Caco-2 (cell line): Measurements from ENCODE around the gene RGS7. TPM values are rescaled to one million over a fixed set of nuclear protein-coding genes. Genes with fewer than 3 reads are reported as not detected.

Source experiments
- BruUV-seq: library from RNA; stranded (reverse); fragments of 400-500 nt; replicated peaks from 2 replicates; lab custom pipeline; 2021; lab: Mats Ljungman, UMichigan
- CTCF ChIA-PET: fragments of 300-600 bp; sonication (Branson Sonifier 250); formaldehyde crosslinking; loops from one replicate; lab custom pipeline; 2022; ENCODE audit warnings: antibody characterized with exemption; lab: Charles Lee
- POLR2A ChIA-PET: fragments of 300-600 bp; sonication (Branson Sonifier 250); formaldehyde crosslinking; loops from one replicate; lab custom pipeline; 2022; ENCODE audit warnings: antibody characterized with exemption; lab: Charles Lee
- DNase-seq, 2 experiments: peaks; one replicate each; pipeline versions ENCODE4 v3.0.0 to v3.0.0-alpha.2; 2020 to 2022
- H3K27me3 ChIP-seq: replicated peaks from 2 replicates; pipeline ENCODE4 v1.6.0; 2011; ENCODE audit warnings: low read length; ENCODE audit not compliant: control insufficient read depth, insufficient read depth
- H3K36me3 ChIP-seq: 2 replicates; pipeline ENCODE4 v1.5.1; 2011; ENCODE audit warnings: low read length; ENCODE audit not compliant: control insufficient read depth, insufficient read depth
- H3K4me1 ChIP-seq: fragments of 250-450 bp; sonication (Bioruptor Pico); 2 replicates; pipeline ENCODE4 v1.5.1; 2020; ENCODE audit warnings: mild to moderate bottlenecking
- H3K4me3 ChIP-seq: 2 replicates; pipeline ENCODE4 v1.5.1; 2011; ENCODE audit warnings: low read depth, mild to moderate bottlenecking, control low read depth, low read length
- H3K9me3 ChIP-seq: fragments of 250-450 bp; sonication (Bioruptor Pico); 2 replicates; pipeline ENCODE4 v1.5.1; 2020; ENCODE audit warnings: mild to moderate bottlenecking, moderate library complexity
- H3K27ac Mint-ChIP-seq: one replicate; pipeline ENCODE4 v1.8.0; 2022; ENCODE audit warnings: mixed read lengths; ENCODE audit not compliant: unreplicated experiment
- H3K27me3 Mint-ChIP-seq: one replicate; pipeline ENCODE4 v1.8.0; 2022; ENCODE audit warnings: mixed read lengths; ENCODE audit not compliant: insufficient read depth, unreplicated experiment
- H3K36me3 Mint-ChIP-seq: one replicate; pipeline ENCODE4 v1.8.0; 2022; ENCODE audit warnings: mild to moderate bottlenecking, mixed read lengths; ENCODE audit not compliant: insufficient read depth, unreplicated experiment
- H3K4me1 Mint-ChIP-seq: one replicate; pipeline ENCODE4 v1.8.0; 2022; ENCODE audit warnings: low read depth, mixed read lengths; ENCODE audit not compliant: unreplicated experiment
- H3K4me3 Mint-ChIP-seq: one replicate; pipeline ENCODE4 v1.8.0; 2022; ENCODE audit warnings: mild to moderate bottlenecking, moderate library complexity, mixed read lengths; ENCODE audit not compliant: unreplicated experiment
- H3K9me3 Mint-ChIP-seq: one replicate; pipeline ENCODE4 v1.8.0; 2022; ENCODE audit warnings: mixed read lengths; ENCODE audit not compliant: unreplicated experiment
- CTCF ChIP-seq, 2 experiments: fragments of 200-600 bp in 1 of 2; IDR thresholded peaks; 1 replicate in 1 of 2; 2 replicates in 1 of 2; pipeline versions ENCODE4 v1.5.1 to v1.8.0; 2011 to 2022; ENCODE audit warnings: antibody characterized with exemption in 1 of 2, control low read depth in 1 of 2, inconsistent platforms in 1 of 2, low read depth in 1 of 2, low read length in 1 of 2, mild to moderate bottlenecking in 1 of 2, moderate library complexity in 1 of 2; ENCODE audit not compliant: insufficient read depth in 1 of 2, severe bottlenecking in 1 of 2, unreplicated experiment in 1 of 2
- intact Hi-C: fragments of 100-400 bp; cut with micrococcal nuclease; formaldehyde crosslinking; loops from one replicate; pipeline ENCODE4 v1.10.0; 2022; ENCODE audit not compliant: unreplicated experiment
- total RNA-seq: library from RNA; stranded (reverse); gene quantifications from 2 replicates; pipeline ENCODE4 v1.2.3, GENCODE V29; 2022

Gene RGS7
- total RNA-seq, 1 experiment from 2014 or later = not detected

- H3K27me3 Mint-ChIP-seq = no peaks in the 10 kb centered on the region
These were observed 216.3 kb downstream of the RGS7 start for GRCh38 chr1:241140670-241141069.

GRCh38 chr1:241139047-241139446 lies 218.0 kb downstream of the RGS7 start:
- no TSS peak for BruUV-seq
- peaks cover 19% of the 10 kb centered on the region for H3K4me1 ChIP-seq
- no peak for DNase-seq
- H3K36me3 Mint-ChIP-seq = no peaks in the 10 kb centered on the region
- no peak overlapping the region for H3K4me3 ChIP-seq
- peaks cover 7% of the 10 kb centered on the region for H3K9me3 ChIP-seq
- no peaks in the 10 kb centered on the region for H3K27me3 ChIP-seq
- H3K27me3 Mint-ChIP-seq = no peaks in the 10 kb centered on the region
- H3K9me3 Mint-ChIP-seq = peaks cover 14% of the 10 kb centered on the region
- intact Hi-C loops = no loop called here
- no peaks in the 10 kb centered on the region for H3K36me3 ChIP-seq
- no peak overlapping the region for H3K27ac Mint-ChIP-seq
- POLR2A ChIA-PET = no interaction called here
- CTCF ChIA-PET = no interaction called here
- no peaks in the 10 kb centered on the region for H3K4me1 Mint-ChIP-seq
- TF ChIP-seq CTCF (IDR thresholded peaks at IDR 0.05; ENCODE audit: insufficient read depth in 1 of 2, low read depth in 1 of 2, low read length in 1 of 2, severe bottlenecking in 1 of 2, unreplicated experiment in 1 of 2) = no peak
- H3K4me3 Mint-ChIP-seq = no peak overlapping the region

More at GRCh38 chr1:241140670-241141069, 216.3 kb downstream of the RGS7 start:
- Mint-ChIP-seq H3K27ac (no peak overlapping the region), H3K4me3 (no peak overlapping the region), H3K9me3 (peaks cover 14% of the 10 kb centered on the region), H3K4me1 (no peaks in the 10 kb centered on the region), H3K36me3 (no peaks in the 10 kb centered on the region)
- Histone ChIP-seq H3K4me1 (peaks cover 19% of the 10 kb centered on the region), H3K36me3 (no peaks in the 10 kb centered on the region), H3K4me3 (no peak overlapping the region), H3K27me3 (no peaks in the 10 kb centered on the region), H3K9me3 (peaks cover 7% of the 10 kb centered on the region)
- intact Hi-C loops = no loop called here
- no peak for TF ChIP-seq CTCF (IDR thresholded peaks at IDR 0.05; ENCODE audit: insufficient read depth in 1 of 2, low read depth in 1 of 2, low read length in 1 of 2, severe bottlenecking in 1 of 2, unreplicated experiment in 1 of 2)
- POLR2A ChIA-PET = no interaction called here
- no TSS peak for BruUV-seq
- CTCF ChIA-PET = no interaction called here
- no peak for DNase-seq

- CTCF ChIA-PET = no interaction called here
- BruUV-seq = no TSS peak
- Mint-ChIP-seq H3K27me3 (no peaks in the 10 kb centered on the region), H3K4me1 (no peaks in the 10 kb centered on the region), H3K36me3 (no peaks in the 10 kb centered on the region), H3K4me3 (no peak overlapping the region), H3K9me3 (peaks cover 11% of the 10 kb centered on the region), H3K27ac (no peak overlapping the region)
- no peak for DNase-seq
- TF ChIP-seq CTCF (IDR thresholded peaks at IDR 0.05; ENCODE audit: insufficient read depth in 1 of 2, low read depth in 1 of 2, low read length in 1 of 2, severe bottlenecking in 1 of 2, unreplicated experiment in 1 of 2) = no peak
- no peak overlapping the region for H3K4me3 ChIP-seq
- H3K36me3 ChIP-seq = no peaks in the 10 kb centered on the region
- POLR2A ChIA-PET = no interaction called here
- no peaks in the 10 kb centered on the region for H3K27me3 ChIP-seq
- peaks cover 7% of the 10 kb centered on the region for H3K9me3 ChIP-seq
- H3K4me1 ChIP-seq = peaks cover 19% of the 10 kb centered on the region
- intact Hi-C loops = no loop called here
These were observed 218.8 kb downstream of the RGS7 start for GRCh38 chr1:241138248-241138647.
